ENCODE results near the gene PRPF8.

The PRPF8 gene

DNA sequence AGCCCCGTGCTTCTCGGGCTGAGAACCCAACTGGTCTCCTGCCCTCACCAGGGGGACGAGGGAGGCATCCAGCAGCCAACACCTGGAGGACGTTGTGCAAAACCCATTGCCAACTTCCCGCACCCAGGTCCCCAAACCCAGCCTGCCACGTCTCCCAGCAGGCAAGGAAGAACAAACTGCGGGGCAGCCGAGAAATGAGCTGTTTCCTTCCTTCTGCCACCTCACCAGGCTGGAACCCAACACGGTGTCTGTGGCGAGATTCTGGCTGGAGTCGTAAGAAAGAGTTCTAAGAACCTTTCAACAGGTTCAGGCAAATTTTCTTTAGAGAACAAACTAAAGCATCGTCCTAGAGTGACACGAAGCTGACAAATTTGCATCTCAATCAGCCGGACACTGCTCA is 59.6 kb downstream of the PRPF8 start:
- TF ChIP-seq, protein P1, sequence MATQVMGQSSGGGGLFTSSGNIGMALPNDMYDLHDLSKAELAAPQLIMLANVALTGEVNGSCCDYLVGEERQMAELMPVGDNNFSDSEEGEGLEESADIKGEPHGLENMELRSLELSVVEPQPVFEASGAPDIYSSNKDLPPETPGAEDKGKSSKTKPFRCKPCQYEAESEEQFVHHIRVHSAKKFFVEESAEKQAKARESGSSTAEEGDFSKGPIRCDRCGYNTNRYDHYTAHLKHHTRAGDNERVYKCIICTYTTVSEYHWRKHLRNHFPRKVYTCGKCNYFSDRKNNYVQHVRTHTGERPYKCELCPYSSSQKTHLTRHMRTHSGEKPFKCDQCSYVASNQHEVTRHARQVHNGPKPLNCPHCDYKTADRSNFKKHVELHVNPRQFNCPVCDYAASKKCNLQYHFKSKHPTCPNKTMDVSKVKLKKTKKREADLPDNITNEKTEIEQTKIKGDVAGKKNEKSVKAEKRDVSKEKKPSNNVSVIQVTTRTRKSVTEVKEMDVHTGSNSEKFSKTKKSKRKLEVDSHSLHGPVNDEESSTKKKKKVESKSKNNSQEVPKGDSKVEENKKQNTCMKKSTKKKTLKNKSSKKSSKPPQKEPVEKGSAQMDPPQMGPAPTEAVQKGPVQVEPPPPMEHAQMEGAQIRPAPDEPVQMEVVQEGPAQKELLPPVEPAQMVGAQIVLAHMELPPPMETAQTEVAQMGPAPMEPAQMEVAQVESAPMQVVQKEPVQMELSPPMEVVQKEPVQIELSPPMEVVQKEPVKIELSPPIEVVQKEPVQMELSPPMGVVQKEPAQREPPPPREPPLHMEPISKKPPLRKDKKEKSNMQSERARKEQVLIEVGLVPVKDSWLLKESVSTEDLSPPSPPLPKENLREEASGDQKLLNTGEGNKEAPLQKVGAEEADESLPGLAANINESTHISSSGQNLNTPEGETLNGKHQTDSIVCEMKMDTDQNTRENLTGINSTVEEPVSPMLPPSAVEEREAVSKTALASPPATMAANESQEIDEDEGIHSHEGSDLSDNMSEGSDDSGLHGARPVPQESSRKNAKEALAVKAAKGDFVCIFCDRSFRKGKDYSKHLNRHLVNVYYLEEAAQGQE (IDR thresholded peaks at IDR 0.05; ENCODE audit: insufficient replicate concordance, low read depth): no peak
- TF ChIP-seq POLR2AphosphoS5 (IDR thresholded peaks at IDR 0.05; ENCODE audit: low read depth) (no peak), GABPA (IDR thresholded peaks at IDR 0.05; ENCODE audit: low read depth) (no peak), SPI1 (IDR thresholded peaks at IDR 0.05; ENCODE audit: borderline replicate concordance, low read depth) (no peak)
- TF ChIP-seq, protein P2, sequence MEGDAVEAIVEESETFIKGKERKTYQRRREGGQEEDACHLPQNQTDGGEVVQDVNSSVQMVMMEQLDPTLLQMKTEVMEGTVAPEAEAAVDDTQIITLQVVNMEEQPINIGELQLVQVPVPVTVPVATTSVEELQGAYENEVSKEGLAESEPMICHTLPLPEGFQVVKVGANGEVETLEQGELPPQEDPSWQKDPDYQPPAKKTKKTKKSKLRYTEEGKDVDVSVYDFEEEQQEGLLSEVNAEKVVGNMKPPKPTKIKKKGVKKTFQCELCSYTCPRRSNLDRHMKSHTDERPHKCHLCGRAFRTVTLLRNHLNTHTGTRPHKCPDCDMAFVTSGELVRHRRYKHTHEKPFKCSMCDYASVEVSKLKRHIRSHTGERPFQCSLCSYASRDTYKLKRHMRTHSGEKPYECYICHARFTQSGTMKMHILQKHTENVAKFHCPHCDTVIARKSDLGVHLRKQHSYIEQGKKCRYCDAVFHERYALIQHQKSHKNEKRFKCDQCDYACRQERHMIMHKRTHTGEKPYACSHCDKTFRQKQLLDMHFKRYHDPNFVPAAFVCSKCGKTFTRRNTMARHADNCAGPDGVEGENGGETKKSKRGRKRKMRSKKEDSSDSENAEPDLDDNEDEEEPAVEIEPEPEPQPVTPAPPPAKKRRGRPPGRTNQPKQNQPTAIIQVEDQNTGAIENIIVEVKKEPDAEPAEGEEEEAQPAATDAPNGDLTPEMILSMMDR (IDR thresholded peaks at IDR 0.05; ENCODE audit: insufficient read depth, low read length): no peak
- DNase-seq (ENCODE audit: low read depth in 1 of 2, low spot score in 1 of 2): no peak
- no peak overlapping the region for H3K27ac ChIP-seq (replicated peaks)
- no peaks in the 10 kb centered on the region for H3K27me3 ChIP-seq (ENCODE audit: insufficient read depth, poor library complexity, severe bottlenecking)
- no peak overlapping the region for H3K4me3 ChIP-seq (replicated peaks; ENCODE audit: insufficient read depth, low read length)

DNA sequence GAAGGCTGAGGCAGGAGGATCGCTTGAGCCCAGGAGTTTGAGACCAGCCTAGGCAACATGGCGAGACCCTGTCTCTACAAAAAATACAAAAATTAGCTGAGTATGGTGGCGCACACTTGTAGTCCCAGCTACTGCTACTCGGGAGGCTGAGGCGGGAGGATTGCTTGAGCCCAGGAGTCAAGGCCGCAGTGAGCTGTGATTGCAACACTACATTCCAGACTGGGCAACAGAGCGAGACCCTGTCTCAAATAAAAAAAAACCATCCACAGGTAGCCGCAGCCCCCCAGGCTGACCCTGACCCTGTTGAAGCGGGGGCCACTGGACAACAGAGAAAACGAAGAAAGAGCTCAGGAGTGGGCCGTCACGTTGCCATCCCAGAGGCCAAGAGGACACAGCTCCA is 60.0 kb downstream of the PRPF8 start:
- TF ChIP-seq SPI1 (IDR thresholded peaks at IDR 0.05; ENCODE audit: borderline replicate concordance, low read depth) (no peak), POLR2AphosphoS5 (IDR thresholded peaks at IDR 0.05; ENCODE audit: low read depth) (no peak), GABPA (IDR thresholded peaks at IDR 0.05; ENCODE audit: low read depth) (no peak)
- TF ChIP-seq, protein P2 (IDR thresholded peaks at IDR 0.05; ENCODE audit: insufficient read depth, low read length): no peak
- TF ChIP-seq, protein P1 (IDR thresholded peaks at IDR 0.05; ENCODE audit: insufficient replicate concordance, low read depth): no peak

DNA sequence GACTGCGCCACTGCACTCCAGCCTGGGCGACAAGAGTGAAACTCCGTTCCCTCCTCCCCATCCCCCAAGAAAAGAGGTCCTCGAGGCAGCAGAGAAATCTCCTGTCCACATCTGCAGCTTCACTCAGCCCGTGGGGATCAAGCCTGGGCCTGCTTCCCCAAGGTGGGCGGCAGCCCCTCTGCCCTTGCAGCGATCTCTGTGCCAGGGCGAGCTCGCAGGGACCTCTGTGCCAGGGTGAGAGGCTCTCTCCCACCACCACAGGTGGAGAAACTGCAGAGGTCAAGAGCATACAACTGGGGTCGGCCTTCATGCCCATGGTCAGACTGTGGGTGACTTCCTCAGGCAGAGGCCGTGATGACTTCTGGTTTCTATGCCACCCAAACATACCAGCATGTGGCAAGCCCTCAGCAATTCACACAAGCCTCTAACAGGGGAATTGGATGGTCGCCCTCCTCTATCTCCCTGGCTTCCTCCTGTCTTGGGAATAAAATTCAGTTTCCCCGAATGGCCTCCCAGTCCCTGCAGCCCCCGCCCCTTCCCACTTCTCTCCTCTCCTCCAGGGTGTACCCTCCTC is 61.5 kb downstream of the PRPF8 start:
- DNase-seq (ENCODE audit: low read depth in 1 of 2, low spot score in 1 of 2): no peak
- TF ChIP-seq GABPA (IDR thresholded peaks at IDR 0.05; ENCODE audit: low read depth): no peak
- TF ChIP-seq SPI1 (IDR thresholded peaks at IDR 0.05; ENCODE audit: borderline replicate concordance, low read depth): no peak
- TF ChIP-seq, protein P2 (IDR thresholded peaks at IDR 0.05; ENCODE audit: insufficient read depth, low read length): no peak
- TF ChIP-seq POLR2AphosphoS5 (IDR thresholded peaks at IDR 0.05; ENCODE audit: low read depth): no peak
- TF ChIP-seq, protein P1 (IDR thresholded peaks at IDR 0.05; ENCODE audit: insufficient replicate concordance, low read depth): no peak
- H3K27ac ChIP-seq (replicated peaks): no peak overlapping the region
- no peaks in the 10 kb centered on the region for H3K27me3 ChIP-seq (ENCODE audit: insufficient read depth, poor library complexity, severe bottlenecking)
- no peak overlapping the region for H3K4me3 ChIP-seq (replicated peaks; ENCODE audit: insufficient read depth, low read length)

More for the DNA sequence above, 60.0 kb downstream of the PRPF8 start:
- no peak overlapping the region for H3K27ac ChIP-seq (replicated peaks)
- H3K4me3 ChIP-seq (replicated peaks; ENCODE audit: insufficient read depth, low read length): no peak overlapping the region
- no peaks in the 10 kb centered on the region for H3K27me3 ChIP-seq (ENCODE audit: insufficient read depth, poor library complexity, severe bottlenecking)
- no peak for DNase-seq (ENCODE audit: low read depth in 1 of 2, low spot score in 1 of 2)
